ENCODE results near the gene CDCA8.

GRCh38 chr1:37685722-37686121, 6.6 kb upstream of the CDCA8 start:
- TF ChIP-seq POLR2A (IDR thresholded peaks at IDR 0.05; ENCODE audit: low read length) (no peak), GATA1 (IDR thresholded peaks at IDR 0.05; ENCODE audit: low read depth, low read length) (no peak)
